T-helper 2 cell treated with Interferon-gamma antibody and Interleukin-4, amounts not matched to agents 5 μg/mL and 100 μg/mL, for 36 hours (primary cell): ENCODE measurements around the gene CLTB.
A peak's percentile ranks its signal among the peaks of the same experiment; 100 is the strongest.

Experiments used
- DNase-seq: peaks from one replicate; pipeline ENCODE4 v3.0.0; 2021; ENCODE audit warnings: low spot score
- H3K27ac Mint-ChIP-seq: one replicate; pipeline ENCODE4 v1.8.0; 2021; ENCODE audit warnings: mild to moderate bottlenecking, mixed read lengths
- H3K27me3 Mint-ChIP-seq: one replicate; pipeline ENCODE4 v1.8.0; 2021; ENCODE audit warnings: low read depth, mixed read lengths
- H3K36me3 Mint-ChIP-seq: one replicate; pipeline ENCODE4 v1.8.0; 2021; ENCODE audit warnings: low read depth, mixed read lengths
- H3K4me1 Mint-ChIP-seq: one replicate; pipeline ENCODE4 v1.8.0; 2021; ENCODE audit warnings: low read depth, mixed read lengths
- H3K4me3 Mint-ChIP-seq: one replicate; pipeline ENCODE4 v1.8.0; 2022; ENCODE audit warnings: mild to moderate bottlenecking, moderate library complexity, mixed read lengths
- H3K9me3 Mint-ChIP-seq: one replicate; pipeline ENCODE4 v1.8.0; 2021; ENCODE audit warnings: mixed read lengths

Gene CLTB

GRCh38 chr5:176387384-176387925 is 28.9 kb downstream of the CLTB start:
- Mint-ChIP-seq H3K9me3 (no peaks in the 10 kb centered on the region), H3K4me1 (peaks cover 23% of the 10 kb centered on the region), H3K4me3 (peak overlapping the region; percentile 92), H3K36me3 (peaks cover 54% of the 10 kb centered on the region), H3K27me3 (no peaks in the 10 kb centered on the region), H3K27ac (peak overlapping the region; percentile 99)
- no peak for DNase-seq

- Mint-ChIP-seq H3K9me3 (no peaks in the 10 kb centered on the region), H3K4me3 (peak overlapping the region; percentile 92), H3K27ac (no peak overlapping the region), H3K27me3 (no peaks in the 10 kb centered on the region), H3K36me3 (peaks cover 56% of the 10 kb centered on the region), H3K4me1 (peaks cover 23% of the 10 kb centered on the region)
- no peak for DNase-seq
These were observed 29.8 kb downstream of the CLTB start for GRCh38 chr5:176386491-176386890.

- H3K4me1 Mint-ChIP-seq, result peaks cover 23% of the 10 kb centered on the region
- H3K9me3 Mint-ChIP-seq, result no peaks in the 10 kb centered on the region
- H3K36me3 Mint-ChIP-seq, result peaks cover 58% of the 10 kb centered on the region
- no peaks in the 10 kb centered on the region for H3K27me3 Mint-ChIP-seq
- H3K27ac Mint-ChIP-seq, result no peak overlapping the region
- H3K4me3 Mint-ChIP-seq, result no peak overlapping the region
- DNase-seq, result no peak
These were observed 31.3 kb downstream of the CLTB start for GRCh38 chr5:176384991-176385390.

DNA sequence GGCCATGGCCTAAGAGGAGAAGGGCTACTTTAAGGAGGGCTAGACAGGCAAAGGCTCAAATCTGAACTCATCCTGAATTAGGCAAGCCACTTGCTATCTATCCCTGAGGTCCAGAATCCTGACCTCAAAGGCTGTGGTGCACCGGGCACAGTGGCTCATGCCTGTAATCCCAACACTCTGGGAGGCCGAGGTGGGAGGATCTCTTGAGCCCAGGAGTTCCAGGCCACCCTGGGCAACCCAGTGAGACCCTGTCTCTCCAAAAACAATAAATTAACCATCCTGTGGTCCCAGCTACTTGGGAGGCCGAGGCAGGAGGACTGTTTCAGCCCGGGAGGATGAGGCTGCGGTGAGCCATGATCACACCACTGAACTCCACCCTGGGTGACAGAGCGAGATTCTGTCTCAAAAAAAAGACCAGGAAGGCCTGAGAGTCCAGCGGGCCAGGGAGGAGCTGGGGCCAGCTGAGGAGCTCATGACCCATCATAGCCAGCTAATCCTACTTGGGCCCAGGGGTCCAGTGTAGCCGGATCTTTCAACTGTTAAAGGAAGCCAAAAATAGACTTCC is 31.9 kb downstream of the CLTB start:
- Mint-ChIP-seq H3K4me1 (peaks cover 20% of the 10 kb centered on the region), H3K27ac (no peak overlapping the region), H3K9me3 (no peaks in the 10 kb centered on the region), H3K4me3 (no peak overlapping the region), H3K27me3 (no peaks in the 10 kb centered on the region), H3K36me3 (peaks cover 60% of the 10 kb centered on the region)
- DNase-seq, result no peak

DNA sequence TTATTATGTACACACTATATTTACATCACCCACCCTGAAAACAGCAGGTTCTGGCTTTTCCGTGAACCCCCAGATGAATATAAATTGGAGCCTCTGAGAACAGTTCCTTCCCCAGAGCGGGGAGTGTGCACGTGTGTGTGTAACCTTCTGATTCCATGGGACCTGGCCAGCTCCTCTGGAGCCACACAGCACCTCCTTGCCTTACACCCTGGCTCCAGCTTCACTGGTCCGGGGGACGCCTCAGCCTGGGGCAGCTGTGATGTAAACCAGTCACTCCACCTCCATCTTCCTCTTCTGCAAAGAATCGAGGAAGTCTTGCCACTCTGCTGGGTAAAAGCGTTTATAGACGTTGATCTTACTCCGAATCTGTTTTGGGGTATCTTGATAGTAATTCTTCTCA is 32.4 kb downstream of the CLTB start:
- no peak overlapping the region for H3K27ac Mint-ChIP-seq
- no peaks in the 10 kb centered on the region for H3K9me3 Mint-ChIP-seq
- no peaks in the 10 kb centered on the region for H3K27me3 Mint-ChIP-seq
- H3K36me3 Mint-ChIP-seq, result peaks cover 59% of the 10 kb centered on the region
- DNase-seq, result no peak
- H3K4me1 Mint-ChIP-seq, result peaks cover 20% of the 10 kb centered on the region
- no peak overlapping the region for H3K4me3 Mint-ChIP-seq

GRCh38 chr5:176383248-176383905 is 33.0 kb downstream of the CLTB start:
- H3K27me3 Mint-ChIP-seq, result no peaks in the 10 kb centered on the region
- no peaks in the 10 kb centered on the region for H3K9me3 Mint-ChIP-seq
- H3K4me1 Mint-ChIP-seq, result peaks cover 20% of the 10 kb centered on the region
- H3K36me3 Mint-ChIP-seq, result peaks cover 59% of the 10 kb centered on the region
- no peak overlapping the region for H3K27ac Mint-ChIP-seq
- no peak overlapping the region for H3K4me3 Mint-ChIP-seq
- no peak for DNase-seq

DNA sequence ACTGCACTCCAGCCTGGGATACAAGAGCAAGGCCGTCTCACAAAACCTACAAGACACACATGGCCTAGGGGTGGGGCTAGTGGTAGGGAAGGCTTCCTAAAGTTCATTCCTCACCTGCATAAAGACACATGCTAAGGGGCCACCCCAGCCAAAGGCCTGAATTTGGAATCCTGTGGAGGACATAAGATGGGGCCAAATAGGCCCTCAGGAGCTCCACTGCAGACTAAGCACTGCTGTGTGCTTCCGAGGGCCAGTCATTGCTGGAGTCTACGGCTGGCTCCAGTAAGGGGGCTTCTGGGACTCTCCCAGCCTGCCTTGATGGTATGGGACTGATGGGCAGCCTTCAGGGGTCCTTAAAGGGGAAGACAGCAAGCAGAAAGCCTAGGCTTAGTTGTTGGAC is 33.6 kb downstream of the CLTB start:
- no peak overlapping the region for H3K4me3 Mint-ChIP-seq
- no peak for DNase-seq
- H3K36me3 Mint-ChIP-seq, result peaks cover 55% of the 10 kb centered on the region
- no peaks in the 10 kb centered on the region for H3K27me3 Mint-ChIP-seq
- peaks cover 19% of the 10 kb centered on the region for H3K4me1 Mint-ChIP-seq
- no peak overlapping the region for H3K27ac Mint-ChIP-seq
- H3K9me3 Mint-ChIP-seq, result no peaks in the 10 kb centered on the region

GRCh38 chr5:176381979-176382378 is 34.4 kb downstream of the CLTB start:
- Mint-ChIP-seq H3K36me3 (peaks cover 49% of the 10 kb centered on the region), H3K27ac (no peak overlapping the region)
- no peak for DNase-seq

GRCh38 chr5:176381423-176381822 is 34.9 kb downstream of the CLTB start:
- no peaks in the 10 kb centered on the region for H3K27me3 Mint-ChIP-seq
- H3K27ac Mint-ChIP-seq, result no peak overlapping the region
- DNase-seq, result no peak
- H3K4me1 Mint-ChIP-seq, result peaks cover 9% of the 10 kb centered on the region
- no peak overlapping the region for H3K4me3 Mint-ChIP-seq
- H3K36me3 Mint-ChIP-seq, result peaks cover 44% of the 10 kb centered on the region
- H3K9me3 Mint-ChIP-seq, result no peaks in the 10 kb centered on the region

More at GRCh38 chr5:176381979-176382378, 34.4 kb downstream of the CLTB start:
- Mint-ChIP-seq H3K4me3 (no peak overlapping the region), H3K4me1 (peaks cover 13% of the 10 kb centered on the region), H3K9me3 (no peaks in the 10 kb centered on the region), H3K27me3 (no peaks in the 10 kb centered on the region)

- Mint-ChIP-seq H3K27ac (no peak overlapping the region), H3K36me3 (peaks cover 31% of the 10 kb centered on the region), H3K4me1 (no peaks in the 10 kb centered on the region), H3K27me3 (no peaks in the 10 kb centered on the region), H3K4me3 (no peak overlapping the region), H3K9me3 (no peaks in the 10 kb centered on the region)
- DNase-seq, result no peak
These were observed 36.5 kb downstream of the CLTB start for GRCh38 chr5:176379881-176380280.

DNA sequence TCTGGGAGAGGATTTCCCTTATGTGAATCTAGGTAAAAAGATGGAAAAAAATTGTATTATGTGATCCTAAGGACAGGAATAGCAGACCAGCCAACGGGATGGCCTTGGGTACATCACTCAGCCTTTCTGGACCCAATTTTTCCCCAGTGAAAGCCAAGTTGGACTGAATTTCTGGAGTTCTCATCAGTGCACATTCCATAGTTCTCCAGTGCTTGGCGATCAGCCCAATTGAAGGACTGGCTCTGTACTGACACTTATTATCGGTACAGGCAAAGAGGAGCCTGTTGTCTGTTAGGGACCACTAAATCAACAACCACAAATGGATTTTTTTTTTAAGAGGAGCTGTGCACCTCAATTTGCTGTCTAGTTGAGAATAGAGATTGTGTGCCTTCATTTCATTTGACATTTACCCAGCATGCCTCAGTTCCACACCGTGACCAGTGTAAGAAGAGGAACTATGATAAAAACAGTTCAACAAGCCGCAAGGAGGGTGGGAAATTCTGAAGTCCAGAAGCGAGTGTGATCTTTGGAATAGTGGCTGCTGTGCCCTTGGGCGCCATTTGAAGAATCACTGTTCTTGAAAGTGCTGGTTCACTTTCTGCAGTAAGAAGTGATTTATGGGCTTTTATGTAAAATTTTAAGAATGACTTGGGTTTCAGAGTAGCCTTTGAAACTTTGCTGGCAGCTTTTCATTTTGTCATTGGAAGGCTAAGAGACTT is 43.1 kb downstream of the CLTB start:
- Mint-ChIP-seq H3K4me1 (no peaks in the 10 kb centered on the region), H3K27ac (no peak overlapping the region), H3K9me3 (no peaks in the 10 kb centered on the region), H3K27me3 (no peaks in the 10 kb centered on the region), H3K36me3 (peaks cover 1% of the 10 kb centered on the region), H3K4me3 (no peak overlapping the region)
- no peak for DNase-seq

DNA sequence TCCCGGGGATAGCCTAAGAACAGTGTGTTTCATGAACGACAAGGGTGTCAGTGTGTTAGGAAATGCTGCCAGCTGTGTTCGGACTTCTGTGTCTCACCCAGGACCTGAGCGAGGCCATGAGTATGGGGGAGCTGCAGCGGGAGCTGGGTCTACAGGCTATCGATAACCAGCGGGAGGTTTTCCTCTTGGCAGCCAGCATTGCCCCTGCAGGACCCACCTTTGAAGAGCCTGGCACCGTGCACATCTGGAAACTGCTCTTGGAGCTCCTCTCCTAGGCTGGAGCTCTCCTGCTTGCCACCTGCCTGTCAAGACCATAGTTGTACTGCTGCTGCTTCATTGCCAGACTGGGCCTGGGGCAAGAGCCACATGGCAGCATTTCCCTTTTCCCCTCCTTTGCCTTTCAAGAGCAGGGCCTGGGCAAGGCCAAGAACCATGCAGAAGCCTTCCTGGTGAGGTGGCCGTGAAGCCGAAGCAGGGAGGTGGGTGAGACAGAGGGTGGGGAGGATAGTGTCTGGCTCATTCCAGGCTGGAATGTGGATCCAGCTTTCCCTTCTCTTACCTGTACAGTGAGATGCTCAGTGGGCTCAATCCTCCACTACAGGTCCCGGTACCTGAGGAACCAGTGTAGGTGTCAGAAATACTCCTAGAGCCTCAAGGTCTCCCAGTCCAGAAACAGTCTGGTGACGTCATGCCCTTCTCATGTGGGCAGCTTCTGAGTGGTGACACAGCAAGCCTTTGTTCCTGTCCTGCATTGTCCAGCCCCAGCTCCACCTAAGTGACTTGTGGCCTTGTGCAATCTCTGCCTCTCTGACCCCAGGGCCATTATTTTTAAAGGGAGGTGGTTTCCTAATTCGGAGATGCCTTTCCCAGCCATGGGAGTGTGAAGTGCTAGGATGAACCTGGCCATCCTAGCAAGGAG is 44.5 kb downstream of the CLTB start:
- no peaks in the 10 kb centered on the region for H3K27me3 Mint-ChIP-seq
- peaks cover 8% of the 10 kb centered on the region for H3K36me3 Mint-ChIP-seq
- no peak for DNase-seq
- H3K27ac Mint-ChIP-seq, result no peak overlapping the region
- peaks cover 9% of the 10 kb centered on the region for H3K4me1 Mint-ChIP-seq
- no peaks in the 10 kb centered on the region for H3K9me3 Mint-ChIP-seq
- no peak overlapping the region for H3K4me3 Mint-ChIP-seq

GRCh38 chr5:176369934-176370711 is 46.2 kb downstream of the CLTB start:
- H3K4me3 Mint-ChIP-seq, result no peak overlapping the region
- no peaks in the 10 kb centered on the region for H3K9me3 Mint-ChIP-seq
- H3K27me3 Mint-ChIP-seq, result no peaks in the 10 kb centered on the region
- no peak for DNase-seq
- H3K27ac Mint-ChIP-seq, result no peak overlapping the region
- H3K4me1 Mint-ChIP-seq, result peaks cover 9% of the 10 kb centered on the region
- H3K36me3 Mint-ChIP-seq, result peaks cover 8% of the 10 kb centered on the region
